PC-3 (cell line): ENCODE results near the gene USP15.

Experiments used
- EZH2 ChIP-seq: fragments of 300-600 bp; sonication (generic); IDR thresholded peaks from one replicate; pipeline ENCODE4 v1.6.1; 2017; ENCODE audit warnings: antibody characterized with exemption, mild to moderate bottlenecking, low read length; ENCODE audit not compliant: unreplicated experiment
- EZH2phosphoT487 ChIP-seq: fragments of 300-600 bp; sonication (generic); IDR thresholded peaks from 2 replicates; pipeline ENCODE4 v1.6.1; 2018; ENCODE audit warnings: mild to moderate bottlenecking, antibody characterized with exemption, low read length, borderline replicate concordance
- TF ChIP-seq, protein P1 (sequence below): fragments of 300-600 bp; sonication (generic); conservative IDR thresholded peaks from 2 replicates; pipeline ENCODE4 v1.5.1; 2017; ENCODE audit warnings: antibody characterized with exemption, low read depth, mild to moderate bottlenecking, low read length

DNA sequence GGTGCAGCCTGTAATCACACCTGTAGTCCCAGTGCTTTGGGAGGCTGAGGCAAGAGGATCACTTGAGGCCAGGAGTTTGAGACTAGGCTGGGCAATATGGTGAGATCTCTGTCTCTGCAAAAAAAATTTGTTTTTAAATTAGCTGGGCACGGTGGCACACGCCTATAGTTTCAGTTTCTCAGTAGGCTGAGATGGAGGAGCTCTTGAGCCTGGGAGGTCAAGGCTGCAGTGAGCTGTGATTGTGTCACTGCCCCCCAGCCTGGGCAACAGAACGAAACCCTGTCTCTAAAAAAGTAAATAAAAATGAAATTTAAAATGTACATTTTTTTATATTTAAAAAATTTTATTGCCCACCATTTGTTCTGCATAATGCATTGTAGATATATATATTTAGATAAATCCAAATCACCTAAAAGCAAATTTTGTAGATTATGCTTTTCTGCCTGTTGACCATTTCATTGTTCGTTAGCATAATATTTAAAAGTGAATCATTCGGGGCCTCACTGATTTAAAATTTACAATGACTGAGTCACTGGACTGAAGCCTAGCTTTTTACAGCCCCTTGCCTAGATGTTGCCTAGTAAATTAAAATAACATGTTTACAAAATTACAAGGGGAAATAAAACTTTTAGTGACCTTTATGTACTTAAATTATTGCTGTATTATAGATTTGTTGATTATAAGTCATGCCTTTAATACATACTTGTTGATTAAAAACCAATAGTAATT, 87.9 kb downstream of the USP15 start:
- TF ChIP-seq, protein P1, sequence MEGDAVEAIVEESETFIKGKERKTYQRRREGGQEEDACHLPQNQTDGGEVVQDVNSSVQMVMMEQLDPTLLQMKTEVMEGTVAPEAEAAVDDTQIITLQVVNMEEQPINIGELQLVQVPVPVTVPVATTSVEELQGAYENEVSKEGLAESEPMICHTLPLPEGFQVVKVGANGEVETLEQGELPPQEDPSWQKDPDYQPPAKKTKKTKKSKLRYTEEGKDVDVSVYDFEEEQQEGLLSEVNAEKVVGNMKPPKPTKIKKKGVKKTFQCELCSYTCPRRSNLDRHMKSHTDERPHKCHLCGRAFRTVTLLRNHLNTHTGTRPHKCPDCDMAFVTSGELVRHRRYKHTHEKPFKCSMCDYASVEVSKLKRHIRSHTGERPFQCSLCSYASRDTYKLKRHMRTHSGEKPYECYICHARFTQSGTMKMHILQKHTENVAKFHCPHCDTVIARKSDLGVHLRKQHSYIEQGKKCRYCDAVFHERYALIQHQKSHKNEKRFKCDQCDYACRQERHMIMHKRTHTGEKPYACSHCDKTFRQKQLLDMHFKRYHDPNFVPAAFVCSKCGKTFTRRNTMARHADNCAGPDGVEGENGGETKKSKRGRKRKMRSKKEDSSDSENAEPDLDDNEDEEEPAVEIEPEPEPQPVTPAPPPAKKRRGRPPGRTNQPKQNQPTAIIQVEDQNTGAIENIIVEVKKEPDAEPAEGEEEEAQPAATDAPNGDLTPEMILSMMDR, result no peak
- no peak for TF ChIP-seq EZH2
- TF ChIP-seq EZH2phosphoT487, result no peak
